Endothelial cell of umbilical vein (primary cell): ENCODE data around the gene RIC8B. TPM values are rescaled to one million over a fixed set of nuclear protein-coding genes. Genes with fewer than 3 reads are reported as not detected.

ENCODE experiments used
- BruUV-seq: library from RNA; stranded (reverse); fragments of 400-500 nt; replicated peaks from 2 replicates; lab custom pipeline; 2021; lab: Mats Ljungman, UMichigan
- CTCF ChIA-PET: fragments of 300-600, 350-600 bp; sonication (Branson Sonifier 250); formaldehyde crosslinking; loops from one replicate; lab custom pipeline; 2021; ENCODE audit warnings: antibody characterized with exemption, inconsistent platforms; lab: Charles Lee
- POLR2A ChIA-PET: fragments of 300-600, 350-600 bp; sonication (Branson Sonifier 250); formaldehyde crosslinking; loops from one replicate; lab custom pipeline; 2021; ENCODE audit warnings: antibody characterized with exemption, inconsistent platforms; lab: Charles Lee
- DNase-seq: peaks from one replicate; pipeline ENCODE4 v3.0.0-alpha.2; 2011; ENCODE audit warnings: low read depth, low spot score
- FAIRE-seq: peaks from 2 replicates; lab custom pipeline; 2011; peaks lifted over from hg19 to GRCh38; lab: Jason Lieb, UNC
- H2AFZ ChIP-seq: 2 replicates; pipeline ENCODE4 v1.6.0; 2012; ENCODE audit warnings: low read depth, low read length, control low read depth, inconsistent platforms
- H3K27ac ChIP-seq: 2 replicates; pipeline ENCODE4 v1.5.1; 2011; ENCODE audit warnings: low read depth, mild to moderate bottlenecking, control low read depth, low read length, moderate library complexity; ENCODE audit not compliant: insufficient read depth
- H3K27me3 ChIP-seq, 2 experiments: 2 replicates each; pipeline versions ENCODE4 v1.6.0 to v1.6.1; 2011; ENCODE audit warnings: low read length in 2 of 2, mixed read lengths in 1 of 2; ENCODE audit not compliant: control insufficient read depth in 2 of 2, insufficient read depth in 2 of 2
- H3K36me3 ChIP-seq, 2 experiments: 2 replicates in 1 of 2; 3 replicates in 1 of 2; pipeline ENCODE4 v1.5.1; 2011; ENCODE audit warnings: low read length in 2 of 2, mild to moderate bottlenecking in 1 of 2, moderate library complexity in 1 of 2; ENCODE audit not compliant: control insufficient read depth in 2 of 2, insufficient read depth in 2 of 2; ENCODE audit errors: extremely low read depth in 1 of 2
- H3K4me1 ChIP-seq: 3 replicates; pipeline ENCODE4 v1.5.1; 2011; ENCODE audit warnings: mild to moderate bottlenecking, low read length; ENCODE audit not compliant: control insufficient read depth, insufficient read depth; ENCODE audit errors: extremely low read depth
- H3K4me2 ChIP-seq: 2 replicates; pipeline ENCODE4 v1.6.1; 2011; ENCODE audit warnings: low read length, control low read depth, mixed read lengths; ENCODE audit not compliant: insufficient read depth
- H3K4me3 ChIP-seq, 3 experiments: fragments of 200-600 bp in 1 of 3; sonication (generic), shearing (Covaris generic) in 1 of 3; replicated peaks in 1 of 3; 2 replicates each; pipeline ENCODE4 v1.5.1; 2011 to 2016; ENCODE audit warnings: control low read depth in 3 of 3, low read length in 3 of 3, mild to moderate bottlenecking in 2 of 3, inconsistent platforms in 1 of 3, low read depth in 1 of 3, moderate library complexity in 1 of 3; ENCODE audit not compliant: insufficient read depth in 1 of 3
- H3K79me2 ChIP-seq: 2 replicates; pipeline ENCODE4 v1.6.0; 2012; ENCODE audit warnings: low read length, inconsistent platforms; ENCODE audit not compliant: control insufficient read depth, insufficient read depth
- H3K9ac ChIP-seq: replicated peaks from 2 replicates; pipeline ENCODE3; 2011; ENCODE audit warnings: low read length, control low read depth; ENCODE audit not compliant: insufficient read depth; ENCODE audit errors: extremely low read depth
- H3K9me1 ChIP-seq: replicated peaks from 3 replicates; pipeline ENCODE4 v1.6.0; 2011; ENCODE audit warnings: mild to moderate bottlenecking, low read length; ENCODE audit not compliant: control insufficient read depth, insufficient read depth; ENCODE audit errors: extremely low read depth
- H3K9me3 ChIP-seq: replicated peaks from 2 replicates; pipeline ENCODE4 v1.5.1; 2012; ENCODE audit warnings: low read length, inconsistent platforms; ENCODE audit not compliant: control insufficient read depth, insufficient read depth
- H4K20me1 ChIP-seq: replicated peaks from 2 replicates; pipeline ENCODE3; 2011; ENCODE audit warnings: mild to moderate bottlenecking, low read length; ENCODE audit not compliant: control insufficient read depth, insufficient read depth; ENCODE audit errors: extremely low read depth
- EZH2 ChIP-seq: IDR thresholded peaks from 2 replicates; pipeline ENCODE4 v1.6.1; 2012; ENCODE audit warnings: borderline replicate concordance, low read depth, mild to moderate bottlenecking, moderate library complexity, low read length, inconsistent platforms; ENCODE audit not compliant: severe bottlenecking
- FOS ChIP-seq: IDR thresholded peaks from 2 replicates; pipeline ENCODE4 v1.6.1; 2011; ENCODE audit warnings: mild to moderate bottlenecking, low read length, moderate library complexity, borderline replicate concordance; ENCODE audit not compliant: insufficient read depth
- GATA2 ChIP-seq: IDR thresholded peaks from 2 replicates; pipeline ENCODE4 v1.7.0; 2011; ENCODE audit warnings: low read depth, mild to moderate bottlenecking, moderate library complexity, mixed read lengths, low read length; ENCODE audit not compliant: insufficient read length, insufficient read depth
- JUN ChIP-seq: IDR thresholded peaks from 2 replicates; pipeline ENCODE4 v1.6.1; 2011; ENCODE audit warnings: borderline replicate concordance, low read depth; ENCODE audit not compliant: insufficient read length, insufficient read depth
- MAX ChIP-seq: IDR thresholded peaks from 2 replicates; pipeline ENCODE4 v1.6.1; 2011; ENCODE audit not compliant: insufficient read depth, insufficient read length
- MYC ChIP-seq: IDR thresholded peaks from one replicate; pipeline ENCODE4 v1.6.1; 2011; ENCODE audit warnings: mild to moderate bottlenecking, low read depth, low read length
- POLR2A ChIP-seq: IDR thresholded peaks from 2 replicates; pipeline ENCODE4 v1.6.1; 2012; ENCODE audit warnings: low read depth, mild to moderate bottlenecking, control low read depth, low read length
- POLR2AphosphoS5 ChIP-seq: IDR thresholded peaks from 2 replicates; pipeline ENCODE4 v1.6.1; 2012; ENCODE audit warnings: low read depth, mild to moderate bottlenecking, control low read depth, low read length, moderate library complexity; ENCODE audit not compliant: insufficient read depth
- dilution Hi-C: fragments of 300-500 bp; cut with MboI; formaldehyde crosslinking; loops from one replicate; pipeline ENCODE4 v1.15.0; 2019; ENCODE audit warnings: low sequenced_read_pairs; ENCODE audit not compliant: extremely low pct_ligation_motif_present
- intact Hi-C: fragments of 100-400 bp; cut with micrococcal nuclease; formaldehyde crosslinking; loops from one replicate; pipeline ENCODE4 v1.10.0; 2022
- polyA plus RNA-seq, 4 experiments: library from polyadenylated mRNA; depleted of rRNA in 3 of 4; stranded (reverse) in 3 of 4; unstranded in 1 of 4; fragments of >200 nt; gene quantifications; 2 replicates each; pipeline versions ENCODE4 v1.2.1 to v1.2.3, GENCODE V29; 2011 to 2012; ENCODE audit warnings: missing spikeins in 1 of 4
- total RNA-seq: library from RNA; stranded (reverse); gene quantifications from 2 replicates; pipeline ENCODE4 v1.2.3, GENCODE V29; 2021
- TF ChIP-seq, protein P1 (sequence below), 2 donors: IDR thresholded peaks; 1 replicate in 1 of 2; 2 replicates in 1 of 2; pipeline ENCODE4 v1.5.1; 2011; ENCODE audit warnings: low read length in 2 of 2, mild to moderate bottlenecking in 2 of 2, moderate library complexity in 2 of 2, control low read depth in 1 of 2, inconsistent platforms in 1 of 2, low read depth in 1 of 2; ENCODE audit not compliant: insufficient read depth in 1 of 2; ENCODE audit errors: extremely low read depth in 1 of 2

Gene RIC8B
- total and polyA plus RNA-seq, 2 donors (not counting 3 experiments of a cell fraction or from before 2014, with no cell fraction given), result 4.1 to 13.7 TPM

GRCh38 chr12:106729611-106730010, 44.9 kb upstream of the RIC8B start:
- Histone ChIP-seq H3K36me3 (no peaks in the 10 kb centered on the region), H3K27me3 (no peaks in the 10 kb centered on the region), H3K27ac (no peak overlapping the region), H3K9ac (no peak overlapping the region), H3K4me3 (no peak overlapping the region), H3K79me2 (no peaks in the 10 kb centered on the region), H3K4me1 (no peaks in the 10 kb centered on the region), H2AFZ (no peak overlapping the region), H3K9me1 (no peaks in the 10 kb centered on the region), H3K9me3 (no peaks in the 10 kb centered on the region), H4K20me1 (no peaks in the 10 kb centered on the region), H3K4me2 (no peak overlapping the region)
- ChIA-PET CTCF (interaction anchor here (0.9 to 2.4 kb wide), 3 partner anchors 9 to 89 kb away, joined by 3 to 12 read pairs (median 3); no protein-coding TSS in a partner anchor), POLR2A (no interaction called here)
- dilution Hi-C loops, result no loop called here
- intact Hi-C loops, result no loop called here
- TF ChIP-seq, protein P1, sequence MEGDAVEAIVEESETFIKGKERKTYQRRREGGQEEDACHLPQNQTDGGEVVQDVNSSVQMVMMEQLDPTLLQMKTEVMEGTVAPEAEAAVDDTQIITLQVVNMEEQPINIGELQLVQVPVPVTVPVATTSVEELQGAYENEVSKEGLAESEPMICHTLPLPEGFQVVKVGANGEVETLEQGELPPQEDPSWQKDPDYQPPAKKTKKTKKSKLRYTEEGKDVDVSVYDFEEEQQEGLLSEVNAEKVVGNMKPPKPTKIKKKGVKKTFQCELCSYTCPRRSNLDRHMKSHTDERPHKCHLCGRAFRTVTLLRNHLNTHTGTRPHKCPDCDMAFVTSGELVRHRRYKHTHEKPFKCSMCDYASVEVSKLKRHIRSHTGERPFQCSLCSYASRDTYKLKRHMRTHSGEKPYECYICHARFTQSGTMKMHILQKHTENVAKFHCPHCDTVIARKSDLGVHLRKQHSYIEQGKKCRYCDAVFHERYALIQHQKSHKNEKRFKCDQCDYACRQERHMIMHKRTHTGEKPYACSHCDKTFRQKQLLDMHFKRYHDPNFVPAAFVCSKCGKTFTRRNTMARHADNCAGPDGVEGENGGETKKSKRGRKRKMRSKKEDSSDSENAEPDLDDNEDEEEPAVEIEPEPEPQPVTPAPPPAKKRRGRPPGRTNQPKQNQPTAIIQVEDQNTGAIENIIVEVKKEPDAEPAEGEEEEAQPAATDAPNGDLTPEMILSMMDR (IDR thresholded peaks at IDR 0.05; ENCODE audit: extremely low read depth in 1 of 2, insufficient read depth in 1 of 2, low read depth in 1 of 2, low read length in 2 of 2), result no peak
- no peak for TF ChIP-seq POLR2A
- no peak for TF ChIP-seq FOS
- TF ChIP-seq EZH2, result no peak
- no peak for TF ChIP-seq JUN
- no peak for TF ChIP-seq POLR2AphosphoS5
- no peak for TF ChIP-seq GATA2
- no peak for TF ChIP-seq MAX
- TF ChIP-seq MYC, result no peak
- FAIRE-seq, result no peak
- no TSS peak for BruUV-seq
- DNase-seq, result no peak
